NT2/D1 (cell line): ENCODE measurements around the gene SLC25A22.

Experiments used
- SUZ12 ChIP-seq: IDR thresholded peaks from 2 replicates; pipeline ENCODE4 v1.6.1; 2011; ENCODE audit not compliant: insufficient read length, insufficient read depth; ENCODE audit errors: extremely low read depth
- YY1 ChIP-seq: IDR thresholded peaks from 2 replicates; pipeline ENCODE4 v1.6.1; 2011; ENCODE audit not compliant: insufficient read length, insufficient read depth
- ZNF274 ChIP-seq: IDR thresholded peaks from 2 replicates; pipeline ENCODE4 v1.6.1; 2011; ENCODE audit warnings: mild to moderate bottlenecking, low read depth, low read length

GRCh38 chr11:841981-842369 is 43.9 kb upstream of the SLC25A22 start:
- TF ChIP-seq ZNF274 (no peak), SUZ12 (no peak), YY1 (no peak)
